A204.1 (cell line): ENCODE measurements around the gene SLC29A3.
"Not testable (repeated sequence)": the region's sequence is repeated elsewhere in the genome, so short reads cannot be mapped to it uniquely, and the experiment has no call there.

Experiments used
- FAIRE-seq: peaks from 2 replicates; lab custom pipeline; 2012; peaks lifted over from hg19 to GRCh38; lab: Jason Lieb, UNC

The SLC29A3 gene

DNA sequence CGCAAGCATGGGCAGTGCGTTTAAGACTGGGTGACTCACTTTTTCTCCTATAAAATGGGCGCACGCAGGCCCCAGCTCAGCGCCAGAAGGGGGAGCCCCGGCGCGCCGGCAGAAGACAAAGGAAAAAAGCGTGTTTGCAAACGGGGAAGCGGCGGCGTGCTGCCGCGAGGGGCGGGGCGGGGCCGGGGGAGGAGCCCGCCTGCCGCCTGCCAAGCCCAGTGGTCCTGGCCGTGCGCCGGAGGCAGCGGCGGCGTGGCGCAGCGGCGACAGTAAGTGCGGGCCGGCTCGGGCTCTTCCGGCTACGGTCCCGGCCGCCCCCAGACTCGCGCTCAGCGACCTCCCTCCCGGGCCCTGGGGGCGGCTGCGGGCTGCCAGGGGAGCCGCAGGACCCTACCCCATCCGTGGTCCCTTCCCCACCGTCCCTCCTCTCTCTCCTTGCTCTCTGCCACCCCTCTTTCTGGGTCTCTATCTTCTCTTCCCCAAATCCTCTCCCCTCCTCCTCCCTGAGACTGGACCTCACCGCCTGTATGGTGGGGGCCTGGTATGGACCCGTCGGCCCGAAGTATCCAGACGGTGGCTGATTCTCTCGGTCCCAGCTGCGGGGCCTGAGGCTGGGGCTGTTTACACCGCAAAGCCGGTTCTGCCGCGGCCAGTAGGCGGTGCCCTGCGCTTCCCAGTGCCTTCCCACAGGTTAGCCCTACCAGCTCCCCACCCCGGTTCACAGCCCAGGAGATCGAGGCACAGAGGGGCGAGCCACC lies at the start of gene SLC29A3:
SLC29A3 (plus strand) TSS at position 218 of the 758 bp plus-strand sequence; CDS start at position 269, 51 bp downstream.
- FAIRE-seq: no peak

DNA sequence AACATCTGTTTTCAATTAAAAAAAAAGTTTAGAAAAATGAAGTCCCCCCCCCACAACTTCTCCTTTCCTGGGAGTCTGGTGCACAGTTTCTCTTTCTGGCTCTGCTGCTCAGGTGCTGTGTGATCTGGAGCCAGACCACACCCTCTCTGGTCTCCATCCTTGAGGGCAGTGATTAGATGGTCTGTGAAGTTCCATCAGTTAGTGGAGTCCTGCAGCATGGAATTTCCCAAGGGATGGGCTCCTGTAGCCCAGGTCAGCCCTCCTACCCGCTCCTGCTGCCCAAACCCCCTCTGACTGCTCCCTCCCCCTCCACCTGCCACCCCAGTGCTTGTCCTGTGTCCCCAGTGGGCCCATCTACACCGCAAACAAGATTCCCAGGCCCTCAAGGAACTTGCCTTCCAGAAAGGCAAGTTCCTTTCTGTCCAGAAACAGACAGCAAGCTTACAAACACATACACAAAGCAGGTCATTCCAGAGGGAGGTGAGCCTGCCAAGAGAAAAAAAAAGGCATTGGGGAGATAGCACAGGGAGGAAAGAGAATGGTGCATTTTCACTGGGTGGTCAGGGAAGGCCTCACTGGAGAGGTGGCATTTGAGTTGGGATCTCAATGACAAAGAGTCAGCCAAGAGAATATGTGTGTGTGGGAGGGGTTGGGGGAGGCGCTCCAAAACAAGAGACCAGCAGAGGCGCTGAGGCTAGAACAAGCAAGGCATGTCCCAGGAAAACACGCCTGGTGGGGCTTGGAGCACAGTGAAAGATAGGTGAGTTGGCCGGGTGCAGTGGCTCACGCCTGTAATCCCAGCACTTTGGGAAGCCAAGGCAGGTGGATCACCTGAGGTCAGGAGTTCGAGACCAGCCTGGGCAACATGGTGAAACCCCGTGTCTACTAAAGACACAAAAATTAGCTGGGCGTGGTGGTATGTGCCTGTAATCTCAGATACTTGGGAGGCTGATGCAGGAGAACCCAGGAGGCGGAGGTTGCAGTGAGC lies 49.5 kb upstream of the SLC29A3 start:
- no peak for FAIRE-seq

DNA sequence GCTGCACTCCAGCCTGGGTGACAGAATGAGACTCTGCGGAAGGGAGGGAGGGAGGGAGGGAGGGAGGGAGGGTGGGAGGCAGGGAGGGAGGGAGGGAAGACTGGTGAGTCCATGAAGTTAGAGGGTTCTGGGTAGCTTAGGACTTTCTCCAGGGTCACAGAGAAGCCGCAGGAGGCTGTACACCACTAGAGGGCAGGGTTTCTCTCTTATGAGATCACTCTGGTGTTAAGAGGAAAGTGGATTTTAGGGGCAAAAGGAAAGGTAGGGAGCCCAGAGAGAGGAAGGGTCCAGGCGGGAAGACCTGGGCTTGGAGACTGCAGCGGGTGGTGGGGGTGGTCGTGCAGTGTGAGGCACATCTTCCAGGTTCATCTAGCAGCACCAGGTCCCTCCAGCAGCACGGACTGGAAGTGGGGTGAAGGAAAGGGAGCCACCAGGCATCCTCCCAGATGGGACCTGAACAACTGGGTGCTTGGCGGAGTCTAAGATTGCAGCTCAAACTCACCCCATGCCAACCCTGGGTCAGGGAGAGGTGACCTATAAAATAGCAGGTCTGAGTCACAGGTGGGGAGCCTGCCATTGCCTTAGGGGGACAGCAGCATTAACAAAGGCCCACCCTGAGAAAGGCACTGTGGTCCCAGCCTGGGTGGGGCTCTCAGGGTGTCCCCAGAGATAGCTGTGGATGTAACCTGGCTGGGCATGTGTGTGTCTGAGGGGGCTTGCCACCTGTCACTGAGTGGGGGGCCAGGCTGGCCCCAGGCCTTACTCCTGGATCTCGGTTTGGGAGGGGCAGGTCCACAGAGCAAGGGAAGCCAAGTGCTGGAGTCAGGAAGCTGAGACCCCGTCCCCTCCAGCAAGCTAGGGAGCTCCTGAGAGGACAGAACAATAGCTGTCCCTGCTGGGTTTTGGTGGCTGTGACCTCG lies 48.5 kb upstream of the SLC29A3 start:
- FAIRE-seq: no peak

DNA sequence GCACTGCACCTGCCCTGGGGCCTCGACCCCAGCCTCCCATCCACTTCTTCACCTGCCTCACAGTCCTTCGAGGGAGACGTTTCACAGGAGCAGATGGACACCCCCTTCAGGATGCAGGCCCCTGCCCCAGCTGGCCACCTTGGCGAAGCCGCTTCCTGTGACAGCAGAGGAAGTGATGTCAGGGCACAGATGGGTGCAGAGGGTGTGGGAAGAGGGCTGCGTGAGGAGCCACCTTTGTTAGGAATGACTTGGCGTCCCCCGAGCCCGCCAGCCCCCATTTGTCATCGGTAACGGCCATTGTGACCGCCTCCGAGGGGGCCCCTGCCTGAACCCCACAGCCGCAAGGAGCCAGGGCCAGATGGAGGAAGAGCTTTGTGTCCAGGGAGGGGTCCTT lies 47.4 kb upstream of the SLC29A3 start:
- FAIRE-seq: no peak

DNA sequence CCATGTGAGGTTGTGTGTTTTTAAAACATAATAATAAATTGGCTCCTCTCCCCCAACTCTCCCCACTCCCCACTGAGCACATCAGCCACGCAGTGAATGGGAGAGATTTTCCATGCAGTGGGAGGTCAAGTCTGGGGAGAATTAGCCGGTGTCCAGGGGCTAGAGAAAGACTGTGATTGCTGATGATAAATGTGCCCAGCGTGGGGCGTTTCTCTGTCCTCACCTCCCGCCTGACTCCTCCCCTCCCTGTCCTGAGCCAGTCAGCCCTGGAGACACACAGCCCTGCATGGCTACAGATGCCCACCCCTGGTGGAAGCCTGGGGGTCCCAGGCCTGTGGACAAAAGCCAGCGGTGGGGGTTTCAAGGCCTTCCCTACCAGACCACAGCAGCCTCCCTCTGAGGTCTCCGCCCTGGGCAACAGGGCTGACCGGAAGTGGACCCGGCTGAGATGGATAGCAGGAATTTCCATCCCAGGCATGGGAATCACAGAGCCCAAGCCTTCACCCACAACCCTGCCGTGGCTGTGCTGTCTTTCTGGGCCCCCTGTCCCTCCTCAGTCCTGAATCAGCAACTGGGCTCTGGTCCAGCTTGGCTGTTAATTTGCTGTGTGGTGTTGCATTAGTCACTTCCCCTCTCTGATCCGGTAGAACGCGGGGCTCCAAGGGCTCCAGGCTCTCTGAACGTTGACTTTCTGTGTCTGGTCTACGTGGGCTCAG lies 46.8 kb upstream of the SLC29A3 start:
- no peak for FAIRE-seq

DNA sequence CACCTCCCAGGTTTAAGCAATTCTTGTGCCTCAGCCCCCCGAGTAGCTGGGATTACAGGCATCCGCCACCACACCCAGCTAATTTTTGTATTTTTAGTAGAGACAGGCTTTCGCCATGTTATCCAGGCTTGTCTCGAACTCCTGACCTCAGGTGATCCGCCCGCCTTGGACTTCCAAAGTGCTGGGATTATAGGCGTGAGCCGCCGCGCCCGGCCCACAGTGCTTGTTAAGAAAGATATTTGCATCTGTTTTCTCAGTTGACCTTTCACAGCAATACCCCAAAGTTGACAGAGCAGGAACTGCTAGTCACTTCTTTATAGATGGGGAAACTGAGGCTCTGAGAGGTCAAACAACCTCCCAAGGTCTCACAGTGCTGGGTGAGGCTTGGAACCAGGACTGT lies 46.1 kb upstream of the SLC29A3 start:
- not testable (repeated sequence) for FAIRE-seq

DNA sequence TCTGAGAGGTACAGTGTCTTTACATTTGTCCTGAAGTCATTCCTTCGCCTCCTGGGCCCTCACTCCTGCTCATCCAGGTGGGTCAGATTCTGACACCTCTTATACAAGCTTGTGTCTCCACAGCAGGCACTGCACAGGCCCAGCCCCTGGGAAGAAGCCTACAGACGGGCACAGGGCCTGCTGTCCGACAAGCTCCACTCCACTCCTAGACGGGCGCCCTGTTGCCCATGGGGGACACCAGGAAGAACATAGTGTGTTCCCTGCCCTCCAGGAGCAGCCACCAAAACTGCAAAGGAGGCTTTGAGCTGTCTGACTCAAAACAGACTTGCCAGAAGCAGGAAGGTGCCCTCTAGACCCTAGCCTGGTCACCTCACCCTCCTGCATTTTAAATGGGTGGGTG lies 45.6 kb upstream of the SLC29A3 start:
- no peak for FAIRE-seq

DNA sequence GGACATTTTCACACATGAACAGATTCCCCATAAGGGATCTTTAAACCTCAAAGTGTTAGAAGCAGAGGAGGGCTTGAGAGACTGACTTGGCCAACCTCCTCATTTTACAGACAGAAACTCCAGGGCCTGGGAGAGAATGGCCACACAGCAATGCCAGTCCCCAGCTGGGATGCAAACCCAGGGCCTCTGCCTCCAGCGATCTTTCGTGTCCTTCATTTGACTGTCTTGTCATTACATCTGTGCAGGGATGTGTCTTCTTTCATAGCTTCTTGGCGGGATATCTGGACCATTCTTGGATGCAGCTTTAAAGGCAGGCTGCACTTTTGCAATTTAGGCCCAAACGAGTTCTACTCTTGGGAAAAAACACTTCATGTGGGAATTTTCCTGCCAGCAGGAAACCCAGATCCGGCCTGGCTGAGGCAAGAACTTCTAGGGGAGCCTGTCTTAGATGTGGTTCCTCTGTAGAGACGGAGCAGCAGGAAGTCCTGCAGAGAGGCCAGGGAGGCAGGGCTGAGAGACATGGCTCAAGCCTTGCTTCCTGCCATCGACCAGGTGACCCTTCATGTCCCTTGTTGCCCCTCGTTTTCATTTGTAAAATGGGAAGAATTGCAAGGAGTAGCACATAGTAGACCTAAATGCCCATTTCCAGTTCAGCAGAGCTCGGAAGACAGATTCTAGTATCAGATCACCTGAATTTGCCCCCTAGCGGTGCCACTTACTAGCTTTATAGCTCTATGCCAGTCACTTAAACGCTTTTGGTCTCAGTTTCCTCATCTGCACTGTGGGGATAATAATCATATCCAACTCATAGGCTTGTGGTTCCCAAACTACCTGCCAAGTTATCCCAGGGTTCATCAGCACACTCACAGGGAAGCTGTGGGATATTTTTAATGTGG lies 43.9 kb upstream of the SLC29A3 start:
- FAIRE-seq: no peak

DNA sequence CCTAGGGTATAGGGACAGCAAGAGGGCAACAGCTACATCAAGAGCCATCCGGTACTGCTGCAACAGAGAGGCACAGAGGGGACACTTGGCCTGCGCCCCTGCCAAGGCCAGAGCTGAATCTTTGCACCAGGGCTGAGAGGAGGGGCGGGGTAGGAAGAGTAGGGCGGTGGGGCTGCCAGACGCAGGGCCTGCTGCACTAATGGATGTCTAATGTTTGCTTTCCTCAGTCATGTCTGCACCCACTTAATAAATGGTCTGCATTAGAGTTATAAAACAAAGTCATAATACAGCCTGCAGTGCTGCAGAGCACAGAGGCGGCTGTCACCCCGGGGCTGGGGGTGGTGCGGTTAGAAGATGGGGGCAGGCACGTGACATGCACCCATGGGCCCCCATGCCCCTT lies 42.2 kb upstream of the SLC29A3 start:
- no peak for FAIRE-seq

DNA sequence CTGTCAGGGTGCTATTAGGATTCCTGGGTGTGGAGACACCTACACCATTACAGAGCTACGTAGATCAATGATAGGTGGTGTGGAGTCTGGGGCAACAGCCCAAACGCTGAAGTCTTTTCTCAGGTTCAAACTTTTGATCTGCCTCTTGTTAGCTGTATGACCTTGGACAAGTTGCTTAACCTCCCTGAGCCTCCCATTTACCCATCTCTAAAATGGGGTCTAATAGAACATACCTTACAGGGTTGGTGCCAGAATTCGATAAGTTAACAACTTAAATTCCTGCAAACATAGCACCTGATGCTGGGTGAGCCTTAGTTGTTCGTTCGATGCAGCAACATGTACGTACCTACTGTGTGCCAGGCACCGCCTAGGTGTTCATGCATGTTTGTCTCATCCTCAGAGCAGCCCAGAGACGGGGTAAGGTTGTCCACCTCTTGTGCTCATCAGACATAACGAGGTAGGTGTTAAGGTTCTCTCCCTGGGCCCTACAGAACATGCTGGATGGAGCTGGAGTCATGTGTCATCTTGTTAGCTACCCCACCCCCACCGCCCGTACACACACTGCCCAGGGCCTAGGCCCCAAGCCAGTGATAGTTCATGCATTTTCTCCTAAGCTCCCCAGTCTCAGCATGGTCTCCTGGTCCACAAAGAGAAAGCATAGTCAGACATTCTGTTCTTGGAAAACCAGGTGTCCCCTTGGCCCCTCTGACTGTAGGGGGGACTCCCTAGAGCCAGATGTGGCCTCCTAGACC lies 41.0 kb upstream of the SLC29A3 start:
- no peak for FAIRE-seq

DNA sequence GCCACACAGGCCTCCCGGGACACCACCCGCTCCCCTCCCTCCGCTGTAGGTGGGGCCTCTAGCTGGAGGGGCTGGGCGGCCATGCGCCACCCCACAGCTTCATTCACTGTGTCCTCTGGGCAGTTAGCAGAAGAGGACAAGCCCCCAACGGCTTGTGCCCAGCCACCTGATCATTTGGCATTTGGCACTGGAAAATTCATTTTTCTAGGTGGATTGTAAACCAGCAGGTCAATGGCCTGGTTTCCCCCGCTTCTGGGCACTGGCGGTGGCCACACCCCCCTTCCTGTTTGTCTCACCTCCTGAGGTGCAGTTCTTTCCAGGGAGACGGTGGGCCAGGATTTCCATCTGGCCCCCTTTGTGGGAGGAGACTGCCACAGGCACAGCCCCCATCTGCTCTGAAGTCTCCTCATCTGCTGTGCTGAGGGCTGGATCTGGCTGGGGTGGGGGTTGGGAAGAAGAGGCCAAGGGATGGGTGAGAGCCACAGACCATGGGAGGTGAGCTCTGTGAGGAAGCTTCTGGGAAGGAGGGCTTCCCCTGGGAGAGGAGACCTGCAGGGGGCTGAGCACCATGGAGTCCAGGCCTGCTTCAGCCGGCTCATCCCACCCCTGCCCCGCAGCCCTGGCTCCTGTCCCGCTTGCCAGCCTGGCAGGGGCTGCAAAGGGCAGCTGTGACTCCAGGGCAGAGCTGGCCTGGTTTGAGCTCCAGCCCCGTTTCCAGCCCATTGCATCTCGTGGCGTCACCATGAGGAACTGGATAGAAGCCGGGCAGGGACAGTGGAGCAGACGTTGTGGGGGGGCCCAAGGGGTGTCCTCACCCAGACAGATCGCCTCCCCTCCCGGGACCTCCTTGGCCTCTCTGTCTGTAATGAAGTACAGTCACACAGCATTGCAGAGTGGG lies 40.1 kb upstream of the SLC29A3 start:
- FAIRE-seq: no peak

DNA sequence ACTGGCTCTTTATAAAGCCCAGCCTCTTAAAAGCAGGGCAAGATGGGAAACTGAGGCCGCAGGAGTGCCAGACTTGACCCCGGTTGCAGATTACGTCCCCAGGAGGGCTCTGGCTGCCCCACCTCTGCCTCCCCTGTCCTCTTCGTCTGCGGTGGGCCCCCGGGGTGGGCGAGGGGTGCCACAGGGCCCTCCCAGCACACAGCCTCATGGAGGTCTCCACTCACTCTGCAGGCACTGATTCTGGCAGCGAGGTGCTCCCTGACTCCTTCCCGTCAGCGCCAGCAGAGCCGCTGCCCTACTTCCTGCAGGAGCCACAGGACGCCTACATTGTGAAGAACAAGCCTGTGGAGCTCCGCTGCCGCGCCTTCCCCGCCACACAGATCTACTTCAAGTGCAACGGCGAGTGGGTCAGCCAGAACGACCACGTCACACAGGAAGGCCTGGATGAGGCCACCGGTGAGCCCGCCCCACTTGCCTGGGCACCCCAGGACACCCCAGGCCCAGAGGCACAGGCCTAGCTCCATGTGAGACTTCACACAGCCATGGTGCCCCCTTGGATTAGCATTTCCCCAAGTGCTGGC lies 39.4 kb upstream of the SLC29A3 start:
- no peak for FAIRE-seq

DNA sequence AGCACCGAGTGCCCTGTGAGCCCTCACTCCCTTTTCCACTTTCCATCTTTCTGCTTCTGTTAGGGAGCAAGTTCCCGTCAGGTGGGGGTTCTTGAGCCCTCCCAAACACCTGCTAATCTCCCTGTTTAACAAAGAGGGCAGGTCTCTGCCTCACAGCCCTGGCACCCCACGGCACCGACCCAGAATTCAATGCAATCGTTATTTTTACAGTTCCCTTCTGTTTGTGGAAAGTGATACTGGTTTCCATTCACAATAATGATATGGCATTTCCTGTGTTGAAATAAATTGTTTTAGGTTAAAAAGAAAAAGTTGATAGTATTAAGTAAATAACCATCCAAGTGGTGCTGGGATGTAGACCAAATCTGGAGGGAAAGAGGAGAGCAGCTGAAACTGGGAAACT lies 38.8 kb upstream of the SLC29A3 start:
- no peak for FAIRE-seq

DNA sequence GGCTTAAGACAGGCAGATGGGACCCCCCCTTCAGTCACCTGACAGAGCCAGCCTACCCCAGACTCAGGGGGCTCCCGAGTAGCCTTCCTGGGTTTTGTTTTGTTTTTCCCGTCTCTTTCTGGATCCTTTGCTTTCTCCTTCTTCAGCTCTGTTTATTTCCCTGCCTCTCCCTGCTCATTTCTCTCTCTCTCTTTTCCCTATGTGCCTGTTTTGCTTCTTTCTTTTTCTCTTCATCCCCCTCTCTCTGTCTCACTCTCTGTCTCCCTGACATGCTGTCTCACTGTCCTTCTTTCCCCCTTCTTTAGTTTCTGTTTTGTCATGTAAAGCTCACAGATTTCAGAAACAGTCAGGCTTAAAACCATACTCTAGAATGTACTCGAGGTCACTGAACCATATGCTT lies 38.2 kb upstream of the SLC29A3 start:
- FAIRE-seq: no peak

DNA sequence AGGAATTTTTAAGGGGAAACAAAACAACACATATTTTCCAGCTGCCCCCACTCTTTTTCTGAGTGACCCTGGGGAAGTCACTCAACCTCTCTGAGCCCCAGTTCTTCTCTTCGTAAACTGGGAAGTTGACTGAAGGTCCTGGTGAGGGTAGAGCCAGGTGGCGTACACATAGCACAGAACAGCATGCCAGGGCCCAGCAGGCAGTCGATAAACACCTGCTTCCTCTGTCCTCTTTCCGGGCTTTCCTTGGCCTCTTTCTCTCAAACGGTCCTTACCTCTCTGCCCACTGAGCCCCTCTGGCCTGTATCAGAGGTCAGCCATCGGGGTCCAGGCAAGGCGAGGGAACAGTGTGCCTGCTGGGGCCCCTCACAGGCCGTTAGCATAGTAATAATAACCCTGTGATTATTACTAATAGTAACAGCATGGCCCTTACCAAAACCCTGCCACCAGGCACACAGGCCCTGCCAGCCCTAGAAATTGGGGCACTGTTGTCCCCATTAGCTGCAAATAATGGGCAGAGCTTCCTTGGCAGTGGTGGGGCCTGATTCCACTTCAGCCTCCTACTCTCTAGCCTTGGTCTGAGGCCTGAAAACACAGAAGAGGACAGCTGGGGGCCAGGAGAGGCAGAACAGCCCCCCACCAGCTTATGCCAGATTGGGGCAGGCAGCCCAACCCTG lies 37.3 kb upstream of the SLC29A3 start:
- FAIRE-seq: no peak

DNA sequence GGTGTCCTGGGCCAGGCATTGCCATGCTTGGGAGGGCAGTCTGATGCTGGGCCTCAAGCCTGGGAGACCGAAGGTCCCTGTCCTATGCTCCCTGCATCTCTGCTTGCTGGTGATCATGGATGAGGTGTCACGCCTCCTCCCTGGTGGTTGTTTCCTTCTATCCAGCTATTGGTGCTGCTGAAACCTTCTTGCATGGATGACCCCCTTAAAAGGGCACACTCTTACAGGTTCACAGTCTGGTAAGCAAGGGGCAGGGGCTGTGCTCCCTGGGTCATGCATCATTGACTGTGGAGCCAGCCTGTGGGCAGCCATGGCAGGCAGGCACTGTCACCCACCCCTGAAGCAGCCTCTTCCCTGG lies 36.8 kb upstream of the SLC29A3 start:
- FAIRE-seq: no peak

DNA sequence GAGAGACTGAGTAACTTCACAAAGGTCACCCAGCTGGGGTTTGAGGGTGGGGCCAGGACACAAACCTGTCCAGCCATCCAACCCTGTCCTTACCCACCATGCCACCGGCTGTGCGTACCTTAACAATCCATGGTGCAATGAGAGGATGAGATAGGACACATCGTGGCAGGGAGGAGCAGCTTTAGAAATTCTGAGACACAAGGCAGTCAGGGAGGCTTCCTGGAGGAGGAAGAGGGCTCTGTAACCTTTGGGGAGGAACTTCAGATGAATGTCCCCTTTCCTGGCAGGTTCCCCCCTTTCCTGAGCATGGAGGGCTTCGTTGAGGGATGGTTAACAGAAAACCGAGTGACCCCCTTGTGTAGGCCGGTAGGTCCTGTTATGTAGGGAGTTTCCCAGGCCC lies 35.6 kb upstream of the SLC29A3 start:
- FAIRE-seq: no peak

DNA sequence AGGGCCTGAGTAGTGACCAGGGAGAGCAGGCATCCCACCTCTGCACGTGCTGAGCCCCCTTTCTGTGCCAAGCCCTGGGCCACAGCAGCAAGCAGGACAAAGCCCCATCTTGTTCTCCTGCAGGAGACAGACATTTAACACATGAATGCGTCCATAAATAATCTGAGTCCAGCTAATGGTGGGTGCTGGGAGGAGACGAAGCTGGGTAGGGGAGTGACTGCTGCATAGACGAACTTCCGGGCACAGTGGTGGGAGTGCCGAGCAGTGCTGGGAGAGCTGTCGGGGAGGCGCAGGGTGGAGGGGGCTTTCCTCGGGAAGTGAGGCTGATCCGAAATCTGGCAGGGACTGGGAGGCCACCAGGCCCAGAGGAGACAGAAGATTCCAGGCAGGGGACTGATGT lies 35.2 kb upstream of the SLC29A3 start:
- no peak for FAIRE-seq
